OCI-M2 (cell line): ENCODE measurements around the gene RAPGEF6.
"Not testable (repeated sequence)": the region's sequence is repeated elsewhere in the genome, so short reads cannot be mapped to it uniquely, and the experiment has no call there.

Source experiments
- DNase-seq: peaks from one replicate; lab custom pipeline; 2025; ENCODE audit not compliant: unreplicated experiment; lab: John Stamatoyannopoulos, UW

Gene RAPGEF6

DNA sequence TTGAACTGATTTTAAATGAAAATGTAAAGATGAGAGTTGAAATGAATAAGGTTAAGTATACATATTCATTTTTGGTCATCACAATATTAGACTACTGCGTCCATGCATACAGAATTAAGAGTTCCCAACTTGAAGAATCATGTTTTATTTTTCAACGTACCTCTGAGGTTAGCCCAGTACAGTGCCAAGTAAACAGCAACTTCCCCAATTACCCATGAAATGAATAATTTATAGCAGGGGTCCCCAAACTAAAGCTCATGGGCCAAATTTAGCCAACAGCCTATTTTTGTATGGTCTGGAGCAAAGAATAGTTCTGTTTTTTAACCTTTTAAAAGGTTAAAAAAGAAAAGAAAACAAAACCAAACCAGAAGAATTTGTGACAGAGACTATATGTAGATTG lies 203.2 kb downstream of the RAPGEF6 start:
- DNase-seq: no peak

DNA sequence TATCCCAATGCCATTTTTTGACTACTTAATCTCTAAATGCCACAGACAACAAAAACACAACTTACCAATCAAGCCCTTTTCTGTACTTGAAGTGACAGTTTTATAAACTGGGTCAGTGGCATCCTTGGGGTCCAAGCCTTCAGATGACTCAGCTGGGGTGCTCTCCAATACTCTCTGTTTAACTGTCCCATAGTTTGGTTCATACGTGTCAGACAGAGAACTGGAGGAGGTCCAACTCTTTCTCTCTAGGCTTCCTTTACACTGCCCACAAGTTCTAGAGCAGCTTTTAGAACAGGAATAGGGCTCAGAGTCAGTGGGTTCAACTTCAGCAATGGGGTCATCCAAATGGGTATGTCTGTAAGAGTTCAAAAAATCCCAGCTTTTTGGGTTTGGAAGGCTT lies 204.2 kb downstream of the RAPGEF6 start:
- DNase-seq: no peak

DNA sequence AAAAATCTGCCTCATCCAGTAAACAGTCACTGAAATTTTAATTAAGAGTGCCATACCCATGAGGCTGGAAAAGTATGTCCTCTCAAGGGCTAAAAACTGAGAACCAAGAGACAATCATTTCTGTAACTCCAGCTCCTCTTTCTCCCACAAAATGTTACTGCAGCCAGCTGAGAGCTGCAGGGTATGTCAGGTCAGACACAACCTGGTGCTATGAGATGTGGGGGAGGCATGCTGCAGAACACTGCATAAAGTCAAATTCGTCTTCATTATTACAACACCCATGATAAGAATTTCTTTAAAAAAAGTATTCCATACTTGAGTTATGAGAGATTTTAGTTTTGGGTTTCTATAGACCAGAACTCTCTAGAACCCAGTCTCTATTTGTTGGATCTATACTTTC lies 209.0 kb downstream of the RAPGEF6 start:
- no peak for DNase-seq

DNA sequence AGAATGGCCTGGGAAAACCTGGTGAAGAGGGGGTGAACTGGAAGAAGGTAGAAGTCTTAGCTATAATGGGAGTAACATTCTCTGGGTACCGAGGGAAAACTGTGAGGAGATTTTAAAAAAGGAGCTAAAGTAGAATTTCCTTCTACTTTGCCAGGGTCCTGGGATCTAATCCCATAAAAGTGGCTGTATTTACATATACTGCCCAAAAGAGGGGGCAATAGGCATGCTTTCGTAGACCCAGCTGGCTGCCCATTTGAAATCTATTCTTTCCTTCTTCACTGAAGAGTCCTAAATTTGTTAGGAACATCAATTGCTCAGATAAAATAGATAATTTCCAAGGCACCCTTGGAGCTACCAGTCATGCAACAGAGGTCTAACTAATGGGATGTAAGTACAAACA lies 212.0 kb downstream of the RAPGEF6 start:
- DNase-seq: no peak

DNA sequence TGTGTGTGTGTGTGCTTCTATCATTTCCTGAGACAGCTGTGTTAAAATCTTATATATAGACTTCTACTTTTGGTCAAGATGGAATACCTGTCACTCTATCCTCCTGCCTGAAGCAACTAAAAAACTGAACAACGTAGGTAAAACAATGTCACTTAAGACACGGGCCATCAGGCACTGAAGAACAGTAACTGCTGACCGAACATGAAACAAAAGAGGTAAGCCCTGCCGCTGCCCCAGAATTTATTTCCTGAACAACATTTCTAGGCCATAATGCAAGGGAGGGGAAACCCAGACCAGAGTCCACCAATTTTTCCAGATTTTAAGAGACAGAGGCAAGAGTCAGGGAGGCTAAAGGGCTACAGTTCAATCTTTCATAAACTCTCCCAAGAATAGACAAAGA lies 215.2 kb downstream of the RAPGEF6 start:
- no peak for DNase-seq

DNA sequence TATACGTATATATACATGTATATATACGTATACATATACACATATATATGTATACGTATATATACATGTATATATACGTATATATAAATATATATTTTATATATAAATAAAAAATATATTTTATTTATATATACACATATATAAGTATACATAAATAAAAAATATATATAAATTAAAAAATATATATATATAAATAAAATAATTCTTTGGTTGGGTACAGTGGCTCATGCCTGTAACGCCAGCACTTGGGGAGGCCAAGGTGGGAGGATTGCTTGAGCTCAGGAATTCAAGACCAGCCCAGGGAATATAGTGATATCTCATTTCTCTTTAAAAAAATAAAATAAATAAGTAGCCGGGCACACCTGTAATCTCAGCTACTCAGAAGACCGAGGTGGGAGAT lies 216.2 kb downstream of the RAPGEF6 start:
- DNase-seq: no peak

DNA sequence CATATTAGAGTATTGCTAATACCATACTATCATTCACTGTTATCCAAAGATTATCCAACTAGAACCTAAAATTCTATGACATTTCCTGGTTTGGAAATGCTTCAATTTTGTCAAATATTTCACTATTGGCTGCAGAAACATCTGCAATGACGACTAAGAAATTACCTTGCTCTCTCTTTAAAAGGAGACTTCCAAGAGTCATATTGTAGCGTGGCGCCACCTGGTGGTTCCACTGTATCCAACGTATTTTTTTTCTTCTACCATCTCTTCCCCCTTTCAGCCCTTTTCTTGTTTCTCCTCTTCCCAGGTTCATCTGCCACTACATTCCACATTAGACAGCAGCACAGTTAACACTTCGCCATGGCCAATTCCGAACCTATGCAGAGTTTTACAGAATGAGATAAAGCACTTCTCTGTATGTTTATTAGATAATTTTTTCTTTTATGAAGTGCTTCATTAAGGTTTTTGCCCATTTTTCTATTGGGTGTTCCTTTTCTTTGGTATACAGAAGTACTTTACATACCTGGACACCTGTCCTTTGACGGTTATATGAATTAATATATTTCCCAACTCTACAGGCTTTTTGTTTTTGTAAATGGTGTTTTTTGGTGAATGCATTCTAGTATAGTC lies 217.7 kb downstream of the RAPGEF6 start:
- peak; percentile 16 for DNase-seq

DNA sequence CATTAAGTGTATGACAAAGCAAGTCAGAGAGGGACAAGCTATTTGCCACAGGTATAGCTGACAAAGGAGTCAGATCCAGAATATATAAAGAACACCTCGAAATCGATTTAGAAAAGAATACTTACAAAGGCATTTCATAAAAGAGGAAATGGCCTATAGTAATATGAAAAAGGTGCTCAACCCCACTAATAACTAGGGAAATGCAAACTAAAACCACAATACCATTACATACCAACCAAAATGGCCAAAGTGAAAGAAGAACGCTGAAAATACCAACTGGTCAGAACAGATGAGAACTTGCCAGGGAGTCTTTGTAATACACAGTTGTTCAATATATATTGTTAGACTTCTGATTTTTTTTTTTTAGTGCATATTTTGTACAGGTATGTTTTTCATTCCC lies 218.3 kb downstream of the RAPGEF6 start:
- no peak for DNase-seq

DNA sequence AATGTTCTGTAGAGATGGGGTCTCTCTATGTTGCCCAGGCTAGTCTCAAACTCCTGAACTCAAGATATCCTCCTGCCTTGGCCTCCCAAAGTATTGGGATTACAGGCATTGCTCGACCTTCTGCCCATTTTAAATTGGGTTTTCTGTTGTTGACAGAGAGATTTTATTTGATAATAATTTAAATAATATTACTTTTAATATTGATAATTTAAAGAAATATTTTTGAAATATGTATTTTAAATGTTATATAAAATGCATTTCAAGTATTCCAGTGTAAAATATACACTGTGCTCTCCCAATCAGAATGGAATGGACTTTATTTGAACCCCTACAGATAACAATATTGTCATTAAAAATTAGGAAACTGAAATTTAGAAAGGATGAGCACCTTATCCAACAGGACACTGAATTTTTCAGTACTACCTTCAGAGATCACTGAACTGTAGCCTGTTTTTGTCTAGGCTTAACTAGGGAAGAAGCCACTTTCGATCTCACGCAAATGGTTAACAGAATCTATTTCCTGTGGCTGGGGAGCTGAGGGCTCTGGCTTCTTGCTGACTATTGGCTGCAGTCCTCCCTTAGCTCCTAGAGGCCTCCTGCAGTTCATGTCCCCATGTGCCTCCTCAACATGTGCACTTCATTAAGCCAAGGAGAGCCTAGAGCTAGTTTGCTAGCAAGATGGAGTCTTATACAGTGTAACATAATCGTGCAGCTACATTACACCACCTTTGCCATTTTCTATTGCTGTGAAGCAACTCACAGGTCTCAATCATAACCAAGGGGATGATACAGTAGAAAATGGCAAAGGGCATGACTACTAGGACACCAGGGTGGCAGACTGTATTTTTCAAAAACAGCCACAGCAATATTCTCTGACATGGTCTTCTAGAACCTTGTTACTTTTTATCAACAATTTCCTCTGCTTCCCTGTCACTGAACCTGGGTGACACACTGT lies 221.1 kb downstream of the RAPGEF6 start:
- DNase-seq: no peak

DNA sequence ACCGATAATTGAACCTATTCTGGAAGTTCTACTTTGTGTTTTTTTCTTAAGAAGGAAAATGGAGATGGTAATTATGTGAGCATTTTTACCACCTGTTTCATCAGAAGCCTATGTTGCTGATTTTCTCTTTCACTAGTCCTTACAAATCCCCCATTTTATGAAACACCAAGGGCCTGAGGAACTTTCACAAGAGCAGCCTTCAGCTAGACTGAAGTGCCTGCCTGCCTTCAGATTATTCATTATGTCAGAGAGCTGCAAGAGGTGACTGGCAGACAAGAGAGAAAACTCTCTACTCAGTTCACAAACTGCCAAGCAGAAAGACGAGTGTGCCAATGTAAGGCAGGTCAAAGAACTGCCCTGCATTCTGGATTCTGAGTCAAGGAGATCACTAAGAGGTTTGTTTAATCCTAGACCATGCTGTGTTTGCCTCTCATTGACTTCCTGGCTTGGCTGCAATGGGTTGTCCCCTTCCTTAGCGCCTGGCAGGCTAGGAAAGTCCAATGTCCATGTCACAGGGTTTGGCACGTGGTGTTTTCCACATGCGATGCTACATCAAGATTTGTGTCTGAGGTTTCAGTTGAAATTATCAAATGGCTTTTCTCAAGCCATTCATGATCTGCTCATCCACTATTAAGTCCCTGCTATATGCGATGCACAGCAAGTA lies 227.9 kb downstream of the RAPGEF6 start:
- DNase-seq: no peak

DNA sequence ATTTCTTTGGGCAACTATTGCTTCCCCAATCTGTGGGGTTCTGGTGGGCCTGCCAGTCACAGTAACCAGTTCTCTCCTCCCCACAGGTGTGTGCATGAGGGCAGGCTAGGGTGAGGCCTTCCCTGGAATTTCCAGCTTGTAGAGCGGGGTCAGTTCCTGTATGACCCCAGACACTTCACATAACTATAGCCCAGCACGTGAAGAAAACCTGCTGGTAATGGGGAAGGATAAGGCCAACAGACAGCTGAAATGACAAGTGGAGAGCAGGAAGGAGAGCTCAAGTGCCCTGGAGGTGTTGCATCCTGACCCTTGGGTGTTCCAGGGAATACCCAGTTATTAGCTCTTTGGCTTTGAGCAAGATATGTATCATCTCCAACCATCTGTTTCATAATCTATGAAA lies 229.0 kb downstream of the RAPGEF6 start:
- no peak for DNase-seq

DNA sequence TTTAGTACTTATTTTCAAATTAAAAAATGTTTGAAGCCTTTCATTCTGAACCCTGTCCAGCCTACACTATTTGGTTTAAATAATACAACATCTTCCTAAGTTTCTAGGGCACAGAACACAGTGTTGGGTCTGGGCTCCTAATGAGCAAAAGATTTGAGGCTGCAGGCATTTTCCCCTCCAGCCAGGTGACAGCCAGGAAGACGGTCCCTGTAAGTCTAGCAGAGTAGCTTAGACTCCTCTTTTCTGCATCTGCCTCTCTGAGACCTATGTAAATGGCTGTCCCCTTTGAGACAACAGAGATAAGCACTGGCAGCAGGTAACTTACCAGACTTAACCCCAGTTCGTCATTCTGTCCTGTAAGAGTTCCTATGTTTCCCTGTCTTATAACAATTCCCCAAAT lies 229.4 kb downstream of the RAPGEF6 start:
- no peak for DNase-seq

DNA sequence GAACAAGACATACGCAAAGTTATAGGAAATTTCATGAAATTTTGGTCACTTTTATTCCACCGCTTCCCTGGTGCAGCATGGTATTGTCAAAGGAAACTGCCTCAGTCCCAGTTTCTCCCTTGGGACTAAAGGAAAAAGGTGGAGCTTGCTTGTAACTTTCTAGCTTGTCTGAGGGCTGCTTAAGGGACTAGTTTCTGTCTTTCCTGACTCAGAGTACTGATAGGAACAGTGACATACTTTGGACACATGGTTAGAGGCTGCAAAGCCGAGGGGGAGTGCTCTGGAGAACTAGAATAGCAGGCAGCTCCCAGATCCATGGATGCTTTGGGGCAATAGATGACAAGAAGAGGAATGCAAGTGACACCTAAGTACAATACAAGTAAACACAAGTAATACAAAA lies 234.4 kb downstream of the RAPGEF6 start:
- no peak for DNase-seq

DNA sequence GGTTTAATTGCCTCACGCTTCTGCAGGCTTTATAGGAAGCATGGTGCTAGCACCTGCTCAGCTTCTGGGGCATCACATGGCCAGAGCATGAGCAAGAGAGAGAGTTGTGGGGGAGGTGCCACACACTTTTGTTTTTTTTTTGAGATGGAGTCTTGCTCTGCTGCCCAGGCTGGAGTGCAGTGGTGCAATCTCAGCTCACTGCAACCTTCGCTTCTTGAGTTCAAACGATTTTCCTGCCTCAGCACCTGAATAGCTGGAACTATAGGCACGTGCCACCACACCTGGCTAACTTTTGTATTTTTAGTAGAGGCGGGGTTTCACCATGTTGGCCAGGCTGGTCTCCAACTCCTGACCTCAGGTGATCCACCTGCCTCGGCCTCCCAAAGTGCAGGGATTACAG lies 236.0 kb downstream of the RAPGEF6 start:
- not testable (repeated sequence) for DNase-seq

DNA sequence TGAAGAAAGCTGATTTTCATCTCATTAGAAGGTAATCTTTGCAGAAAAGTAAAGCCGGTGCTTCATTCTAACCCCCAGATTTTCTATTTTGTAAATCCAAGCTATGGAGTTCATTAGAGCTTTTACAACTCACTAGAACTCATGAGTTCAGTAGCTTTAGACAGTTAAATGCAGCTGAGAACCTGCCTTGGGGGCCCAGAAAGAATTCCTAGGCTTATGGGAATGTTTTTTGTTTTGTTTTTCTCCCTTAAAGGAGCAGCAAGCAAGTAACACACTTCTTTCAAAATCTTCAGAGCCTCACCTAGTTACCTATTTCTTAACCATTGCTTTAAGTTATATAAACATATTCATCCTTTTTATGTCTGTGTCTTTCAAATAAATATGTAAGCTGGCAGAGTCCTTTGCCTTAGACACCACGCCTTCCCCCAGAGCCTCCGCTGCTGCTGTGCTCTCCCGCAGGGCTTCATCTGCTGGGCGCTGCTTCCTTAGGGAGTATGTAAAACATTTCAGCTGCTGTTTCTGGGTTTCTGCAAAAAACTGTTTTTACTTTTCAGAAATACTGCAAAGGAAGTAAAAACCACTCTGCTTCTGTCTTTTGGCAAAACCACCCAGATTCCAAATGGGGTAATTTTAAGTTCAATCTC lies 238.3 kb downstream of the RAPGEF6 start:
- DNase-seq: no peak

DNA sequence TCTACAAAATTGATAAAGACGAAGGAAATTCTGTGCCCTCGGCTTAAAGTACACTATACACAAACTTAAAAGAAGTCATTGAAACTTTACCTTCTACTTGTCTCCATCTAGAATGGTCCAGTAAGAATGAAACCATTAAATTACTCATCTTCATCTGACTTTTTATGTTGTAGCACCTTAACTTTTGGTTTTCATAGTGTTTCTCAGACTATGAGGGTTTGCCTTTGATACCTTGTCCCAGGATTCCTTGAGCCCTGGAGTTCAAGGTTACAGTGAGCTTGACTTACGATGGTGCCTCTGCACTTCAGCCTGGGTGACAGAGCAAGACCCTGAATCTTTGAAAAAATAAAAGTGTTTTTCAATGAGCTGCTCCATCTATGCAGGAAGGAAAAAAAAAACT lies 239.0 kb downstream of the RAPGEF6 start:
- DNase-seq: no peak

DNA sequence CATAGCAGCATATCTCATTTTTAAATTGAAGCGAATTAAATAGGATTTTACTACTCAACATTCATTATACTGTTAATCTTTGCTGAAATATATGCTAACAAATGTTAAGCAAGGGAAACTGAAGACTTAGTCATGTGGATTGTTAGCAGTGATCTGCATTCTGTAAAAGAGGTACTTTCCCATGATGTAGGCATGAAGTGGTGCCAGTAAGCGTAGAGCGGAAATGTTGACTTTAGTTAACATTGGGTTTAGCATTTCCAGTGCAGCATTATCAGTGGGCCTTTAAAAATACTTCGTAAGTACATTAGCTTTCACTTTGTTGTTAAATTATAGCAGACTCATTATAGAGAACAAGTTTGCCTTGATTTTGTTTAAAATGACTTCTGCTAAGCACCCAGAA lies 240.9 kb downstream of the RAPGEF6 start:
- no peak for DNase-seq

DNA sequence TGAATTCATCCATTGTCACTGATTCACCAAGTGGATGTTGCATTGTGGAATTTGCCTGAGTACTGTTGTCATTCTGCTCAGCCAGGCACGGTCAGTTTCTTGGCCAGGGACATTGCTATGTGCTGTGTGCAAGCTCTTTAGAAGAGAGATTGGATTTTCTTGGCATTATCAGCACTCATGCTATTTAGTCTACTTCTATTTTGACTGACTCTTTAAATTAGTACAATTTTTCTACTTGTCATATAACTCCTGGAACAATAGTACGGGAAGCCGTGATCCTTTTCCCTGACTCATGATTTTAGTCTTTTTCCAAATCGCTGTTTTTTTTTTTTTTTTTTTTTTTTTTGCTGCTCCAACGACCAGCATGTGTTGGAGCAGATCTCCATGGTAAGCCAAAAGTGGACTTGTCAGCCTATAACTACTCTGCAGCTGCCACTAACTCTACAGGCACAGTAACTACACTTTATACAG lies 241.5 kb downstream of the RAPGEF6 start:
- DNase-seq: no peak

DNA sequence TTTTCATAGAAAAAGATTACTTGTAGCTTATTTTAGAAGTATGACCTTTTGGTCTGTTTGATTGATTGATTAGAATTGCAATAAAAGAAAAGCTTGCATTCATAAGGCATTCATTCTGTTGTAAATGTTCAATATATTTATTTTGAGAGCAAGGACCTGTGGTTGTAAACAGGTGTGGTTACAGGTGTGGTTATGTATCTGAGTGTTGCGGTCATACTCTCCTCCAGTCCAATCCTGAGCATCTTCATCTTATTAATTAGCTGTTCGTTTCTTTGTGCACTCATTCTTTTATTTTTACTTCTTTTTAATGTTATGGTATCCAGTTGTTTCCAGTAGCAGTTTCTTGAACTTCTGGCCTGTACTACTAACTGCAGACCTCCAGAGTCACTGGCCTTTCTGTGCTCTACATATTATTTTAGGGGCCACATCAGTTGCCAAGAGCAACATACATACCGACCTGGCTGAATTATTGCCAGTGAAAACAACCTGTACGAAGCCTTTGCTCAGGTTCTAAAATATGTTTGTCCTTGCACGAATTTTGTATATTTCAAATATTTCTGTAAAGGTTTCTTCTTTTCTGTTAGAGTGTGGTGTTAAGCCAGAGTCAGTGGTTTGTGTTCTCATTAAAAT lies 242.4 kb downstream of the RAPGEF6 start:
- no peak for DNase-seq

DNA sequence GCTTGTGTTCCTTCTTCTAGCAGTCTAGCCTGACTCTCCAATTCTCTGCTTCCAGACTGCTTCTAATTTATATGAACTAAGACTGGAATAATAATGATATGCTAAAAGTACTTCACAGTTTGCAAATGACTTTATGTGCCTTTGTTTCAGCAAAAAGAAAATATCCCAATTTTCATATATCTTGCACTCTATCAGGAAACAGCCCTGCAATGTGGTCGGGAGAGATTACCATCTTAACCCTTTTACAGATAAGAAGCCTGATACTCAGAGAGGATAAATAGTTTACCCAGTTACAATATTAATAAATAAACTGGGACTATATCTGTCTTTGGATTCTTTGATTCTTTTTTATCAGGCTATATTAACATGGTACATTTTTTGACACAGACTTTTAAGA lies 245.2 kb downstream of the RAPGEF6 start:
- DNase-seq: no peak
